Myocyte (in vitro differentiated cells): ENCODE data around the gene MRPS15. TPM values are rescaled to one million over a fixed set of nuclear protein-coding genes. Genes with fewer than 3 reads are reported as not detected.
A peak's percentile ranks its signal among the peaks of the same experiment; 100 is the strongest.
"Not testable (repeated sequence)": the region's sequence is repeated elsewhere in the genome, so short reads cannot be mapped to it uniquely, and the experiment has no call there.

ENCODE experiments used
- DNase-seq: peaks from one replicate; pipeline ENCODE4 v3.0.0-alpha.2; 2012; ENCODE audit warnings: low read depth
- total RNA-seq: library from RNA; depleted of rRNA; stranded (reverse); fragments of >200 nt; gene quantifications from 2 replicates; pipeline ENCODE4 v1.2.3, GENCODE V29; 2014

Gene MRPS15
- total RNA-seq, 1 donor from 2014 or later: 64.4 TPM

GRCh38 chr1:36484099-36484498 is 19.9 kb upstream of the MRPS15 start:
- no peak for DNase-seq

- DNase-seq: no peak
These were observed 18.7 kb upstream of the MRPS15 start, which contains the start of gene CSF3R for GRCh38 chr1:36482724-36483388. TSS of gene CSF3R (minus strand) at chr1:36482913. CDS start at chr1:36479496, 3,417 bp downstream.

- no peak for DNase-seq
These were observed 17.9 kb upstream of the MRPS15 start for GRCh38 chr1:36481771-36482723.

- DNase-seq: no peak
These were observed 16.9 kb upstream of the MRPS15 start for GRCh38 chr1:36481091-36481490.

- no peak for DNase-seq
These were observed 16.0 kb upstream of the MRPS15 start for GRCh38 chr1:36480161-36480560.

- no peak for DNase-seq
These were observed 15.4 kb upstream of the MRPS15 start for GRCh38 chr1:36479505-36480051.

GRCh38 chr1:36477615-36478014 is 13.4 kb upstream of the MRPS15 start:
- not testable (repeated sequence) for DNase-seq

GRCh38 chr1:36476945-36477344 is 12.8 kb upstream of the MRPS15 start:
- DNase-seq: no peak

GRCh38 chr1:36475910-36476604 is 11.9 kb upstream of the MRPS15 start:
- no peak for DNase-seq

GRCh38 chr1:36475341-36475740 is 11.2 kb upstream of the MRPS15 start:
- no peak for DNase-seq

GRCh38 chr1:36472656-36473055 is 8.5 kb upstream of the MRPS15 start:
- peak; percentile 38 for DNase-seq

GRCh38 chr1:36471830-36472641 is 7.9 kb upstream of the MRPS15 start:
- DNase-seq: peak; percentile 39

GRCh38 chr1:36469163-36469562 is 5.0 kb upstream of the MRPS15 start:
- DNase-seq: no peak

- DNase-seq: no peak
These were observed 3.7 kb upstream of the MRPS15 start for GRCh38 chr1:36467700-36468455.

- DNase-seq: no peak
These were observed 2.8 kb upstream of the MRPS15 start for GRCh38 chr1:36467027-36467410.

- DNase-seq: no peak
These were observed 2.3 kb upstream of the MRPS15 start for GRCh38 chr1:36466370-36467026.

- DNase-seq: no peak
These were observed 1.7 kb upstream of the MRPS15 start for GRCh38 chr1:36465731-36466369.

- DNase-seq: no peak
These were observed 615 bp upstream of the MRPS15 start for GRCh38 chr1:36464605-36465393.
